ENCODE measurements around the gene PIANP.
"Not testable (repeated sequence)": the region's sequence is repeated elsewhere in the genome, so short reads cannot be mapped to it uniquely, and the experiment has no call there.

The PIANP gene

GRCh38 chr12:6742834-6743233 lies 42.2 kb upstream of the PIANP start:
- H3K36me3 ChIP-seq (ENCODE audit: insufficient read depth, low read length), result peaks cover 21% of the 10 kb centered on the region
- TF ChIP-seq EZH2 (IDR thresholded peaks at IDR 0.05; ENCODE audit: borderline replicate concordance, low read depth, low read length, severe bottlenecking) (no peak), CTCF (IDR thresholded peaks at IDR 0.05; ENCODE audit: borderline replicate concordance, extremely low read depth, low read length, poor library complexity, severe bottlenecking) (no peak)
- no peak overlapping the region for H3K4me3 ChIP-seq (ENCODE audit: low read depth in 1 of 2, low read length in 2 of 2)
- H3K27ac ChIP-seq (ENCODE audit: low read length), result no peak overlapping the region
- no peaks in the 10 kb centered on the region for H3K9me3 ChIP-seq (ENCODE audit: insufficient read depth, low read length, severe bottlenecking)
- no peak for ATAC-seq (ENCODE audit: insufficient read depth, low read depth)
- H2AFZ ChIP-seq (ENCODE audit: low read depth, low read length), result no peak overlapping the region
- no peak overlapping the region for H3K9ac ChIP-seq (ENCODE audit: low read depth, low read length)
- no peak overlapping the region for H3K4me2 ChIP-seq (ENCODE audit: insufficient read depth, low read length)
- H4K20me1 ChIP-seq (ENCODE audit: insufficient read depth, low read length), result no peaks in the 10 kb centered on the region
- H3K79me2 ChIP-seq (ENCODE audit: insufficient read depth, low read length), result no peaks in the 10 kb centered on the region
- no peak for DNase-seq
- H3K27me3 ChIP-seq (ENCODE audit: insufficient read depth, low read length, poor library complexity), result no peaks in the 10 kb centered on the region
- no peaks in the 10 kb centered on the region for H3K4me1 ChIP-seq (ENCODE audit: insufficient read depth, low read length)

GRCh38 chr12:6742080-6742479 lies 41.5 kb upstream of the PIANP start:
- not testable (repeated sequence) for H3K27me3 ChIP-seq (ENCODE audit: insufficient read depth, low read length, poor library complexity); H4K20me1 ChIP-seq (ENCODE audit: insufficient read depth, low read length); H3K4me1 ChIP-seq (ENCODE audit: insufficient read depth, low read length); H3K4me2 ChIP-seq (ENCODE audit: insufficient read depth, low read length); H2AFZ ChIP-seq (ENCODE audit: low read depth, low read length); H3K79me2 ChIP-seq (ENCODE audit: insufficient read depth, low read length); H3K27ac ChIP-seq (ENCODE audit: low read length); DNase-seq; H3K9me3 ChIP-seq (ENCODE audit: insufficient read depth, low read length, severe bottlenecking); H3K4me3 ChIP-seq (ENCODE audit: low read depth in 1 of 2, low read length in 2 of 2); ATAC-seq (ENCODE audit: insufficient read depth, low read depth); H3K9ac ChIP-seq (ENCODE audit: low read depth, low read length)
- peaks cover 14% of the 10 kb centered on the region; the same call in 1 of the 2 replicates for H3K36me3 ChIP-seq (ENCODE audit: insufficient read depth, low read length)

GRCh38 chr12:6736754-6737153 lies 36.1 kb upstream of the PIANP start:
- H3K27me3 ChIP-seq (ENCODE audit: insufficient read depth, low read length, poor library complexity), result no peaks in the 10 kb centered on the region
- TF ChIP-seq CTCF (IDR thresholded peaks at IDR 0.05; ENCODE audit: borderline replicate concordance, extremely low read depth, low read length, poor library complexity, severe bottlenecking) (no peak), EZH2 (IDR thresholded peaks at IDR 0.05; ENCODE audit: borderline replicate concordance, low read depth, low read length, severe bottlenecking) (no peak)
- H3K27ac ChIP-seq (ENCODE audit: low read length), result no peak overlapping the region
- H2AFZ ChIP-seq (ENCODE audit: low read depth, low read length), result no peak overlapping the region
- DNase-seq (no peak), ATAC-seq (ENCODE audit: insufficient read depth, low read depth) (no peak)
- H3K4me1 ChIP-seq (ENCODE audit: insufficient read depth, low read length), result no peaks in the 10 kb centered on the region
- no peak overlapping the region for H3K4me3 ChIP-seq (ENCODE audit: low read depth in 1 of 2, low read length in 2 of 2)
- no peaks in the 10 kb centered on the region for H4K20me1 ChIP-seq (ENCODE audit: insufficient read depth, low read length)
- peaks cover 9% of the 10 kb centered on the region for H3K36me3 ChIP-seq (ENCODE audit: insufficient read depth, low read length)
- H3K9me3 ChIP-seq (ENCODE audit: insufficient read depth, low read length, severe bottlenecking), result no peaks in the 10 kb centered on the region
- no peak overlapping the region for H3K4me2 ChIP-seq (ENCODE audit: insufficient read depth, low read length)
- no peaks in the 10 kb centered on the region for H3K79me2 ChIP-seq (ENCODE audit: insufficient read depth, low read length)
- no peak overlapping the region for H3K9ac ChIP-seq (ENCODE audit: low read depth, low read length)

GRCh38 chr12:6735448-6736191 lies 35.0 kb upstream of the PIANP start:
- no peaks in the 10 kb centered on the region for H3K27me3 ChIP-seq (ENCODE audit: insufficient read depth, low read length, poor library complexity)
- no peak overlapping the region for H3K27ac ChIP-seq (ENCODE audit: low read length)
- H3K4me3 ChIP-seq (ENCODE audit: low read depth in 1 of 2, low read length in 2 of 2), result no peak overlapping the region
- H4K20me1 ChIP-seq (ENCODE audit: insufficient read depth, low read length), result no peaks in the 10 kb centered on the region
- H3K79me2 ChIP-seq (ENCODE audit: insufficient read depth, low read length), result no peaks in the 10 kb centered on the region
- no peak for TF ChIP-seq EZH2 (IDR thresholded peaks at IDR 0.05; ENCODE audit: borderline replicate concordance, low read depth, low read length, severe bottlenecking)
- no peak for TF ChIP-seq CTCF (IDR thresholded peaks at IDR 0.05; ENCODE audit: borderline replicate concordance, extremely low read depth, low read length, poor library complexity, severe bottlenecking)
- H3K4me1 ChIP-seq (ENCODE audit: insufficient read depth, low read length), result no peaks in the 10 kb centered on the region
- peaks cover 19% of the 10 kb centered on the region for H3K36me3 ChIP-seq (ENCODE audit: insufficient read depth, low read length)
- ATAC-seq (ENCODE audit: insufficient read depth, low read depth) (no peak), DNase-seq (no peak)
- H3K9ac ChIP-seq (ENCODE audit: low read depth, low read length), result no peak overlapping the region
- H3K9me3 ChIP-seq (ENCODE audit: insufficient read depth, low read length, severe bottlenecking), result no peaks in the 10 kb centered on the region
- no peak overlapping the region for H3K4me2 ChIP-seq (ENCODE audit: insufficient read depth, low read length)
- H2AFZ ChIP-seq (ENCODE audit: low read depth, low read length), result no peak overlapping the region
